ENCODE measurements around the gene TOMM70. TPM values are rescaled to one million over a fixed set of nuclear protein-coding genes. Genes with fewer than 3 reads are reported as not detected.
A peak's percentile ranks its signal among the peaks of the same experiment; 100 is the strongest.

Gene TOMM70
- total and polyA plus RNA-seq, 2 of the 13 experiments (the other 11 are each of a cell fraction or from before 2014, with no cell fraction given): 27.0 to 77.2 TPM

DNA sequence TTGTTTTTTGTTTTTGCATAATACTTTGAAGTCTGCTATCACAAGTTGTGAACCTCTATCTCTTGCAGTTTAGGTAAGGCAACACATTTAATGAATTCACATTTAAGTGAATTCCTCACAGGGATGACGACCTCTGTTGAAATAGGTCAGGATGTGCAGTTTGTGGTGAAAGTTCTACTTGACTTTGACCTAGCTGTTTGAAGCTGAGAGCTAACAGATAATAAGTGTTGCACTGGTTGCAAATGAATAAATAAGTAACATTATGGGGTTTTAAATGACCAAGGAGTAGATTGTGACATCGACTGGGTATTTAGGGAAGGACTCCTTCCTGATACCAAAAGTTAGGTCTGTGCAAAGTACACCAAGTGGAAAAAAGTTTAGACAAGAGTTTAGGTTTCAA is 42.5 kb downstream of the TOMM70 start (continued):
- TF ChIP-seq, protein P1, sequence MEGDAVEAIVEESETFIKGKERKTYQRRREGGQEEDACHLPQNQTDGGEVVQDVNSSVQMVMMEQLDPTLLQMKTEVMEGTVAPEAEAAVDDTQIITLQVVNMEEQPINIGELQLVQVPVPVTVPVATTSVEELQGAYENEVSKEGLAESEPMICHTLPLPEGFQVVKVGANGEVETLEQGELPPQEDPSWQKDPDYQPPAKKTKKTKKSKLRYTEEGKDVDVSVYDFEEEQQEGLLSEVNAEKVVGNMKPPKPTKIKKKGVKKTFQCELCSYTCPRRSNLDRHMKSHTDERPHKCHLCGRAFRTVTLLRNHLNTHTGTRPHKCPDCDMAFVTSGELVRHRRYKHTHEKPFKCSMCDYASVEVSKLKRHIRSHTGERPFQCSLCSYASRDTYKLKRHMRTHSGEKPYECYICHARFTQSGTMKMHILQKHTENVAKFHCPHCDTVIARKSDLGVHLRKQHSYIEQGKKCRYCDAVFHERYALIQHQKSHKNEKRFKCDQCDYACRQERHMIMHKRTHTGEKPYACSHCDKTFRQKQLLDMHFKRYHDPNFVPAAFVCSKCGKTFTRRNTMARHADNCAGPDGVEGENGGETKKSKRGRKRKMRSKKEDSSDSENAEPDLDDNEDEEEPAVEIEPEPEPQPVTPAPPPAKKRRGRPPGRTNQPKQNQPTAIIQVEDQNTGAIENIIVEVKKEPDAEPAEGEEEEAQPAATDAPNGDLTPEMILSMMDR (CRISPR knock-in tag; IDR thresholded peaks at IDR 0.05): 0 out of 2 replicates have a peak, but pooled peaks have one; percentile 16
- TF ChIP-seq DNMT1 (CRISPR knock-in tag; IDR thresholded peaks at IDR 0.05) (no peak), CBFB (CRISPR knock-in tag; IDR thresholded peaks at IDR 0.05) (0 out of 2 replicates have a peak, but pooled peaks have one; percentile 40), RARA (CRISPR knock-in tag; IDR thresholded peaks at IDR 0.05) (peak; percentile 62), DNMT3B (CRISPR knock-in tag; conservative IDR thresholded peaks at IDR 0.05) (no peak), ZFP36L2 (CRISPR knock-in tag; IDR thresholded peaks at IDR 0.05) (no peak), KDM5B (CRISPR knock-in tag; IDR thresholded peaks at IDR 0.05; ENCODE audit: borderline replicate concordance) (no peak), SAP130 (CRISPR knock-in tag; IDR thresholded peaks at IDR 0.05; ENCODE audit: low read depth) (0 out of 2 replicates have a peak, but pooled peaks have one; percentile 14), ZNF296 (CRISPR knock-in tag; conservative IDR thresholded peaks at IDR 0.05) (no peak), HOXA7 (CRISPR knock-in tag; IDR thresholded peaks at IDR 0.05) (no peak), ZNF12 (CRISPR knock-in tag; IDR thresholded peaks at IDR 0.05) (no peak), CHD4 (IDR thresholded peaks at IDR 0.05; ENCODE audit: borderline replicate concordance, low read length) (no peak), CCDC6 (CRISPR knock-in tag; IDR thresholded peaks at IDR 0.05) (no peak), PTBP1 (IDR thresholded peaks at IDR 0.05; ENCODE audit: low read depth, low read length, poor library complexity, severe bottlenecking) (no peak), FOSL2 (CRISPR knock-in tag; IDR thresholded peaks at IDR 0.05) (no peak)
- TF ChIP-seq, protein P2, sequence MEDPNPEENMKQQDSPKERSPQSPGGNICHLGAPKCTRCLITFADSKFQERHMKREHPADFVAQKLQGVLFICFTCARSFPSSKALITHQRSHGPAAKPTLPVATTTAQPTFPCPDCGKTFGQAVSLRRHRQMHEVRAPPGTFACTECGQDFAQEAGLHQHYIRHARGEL (CRISPR knock-in tag; IDR thresholded peaks at IDR 0.05): no peak
- TF ChIP-seq, protein P3, sequence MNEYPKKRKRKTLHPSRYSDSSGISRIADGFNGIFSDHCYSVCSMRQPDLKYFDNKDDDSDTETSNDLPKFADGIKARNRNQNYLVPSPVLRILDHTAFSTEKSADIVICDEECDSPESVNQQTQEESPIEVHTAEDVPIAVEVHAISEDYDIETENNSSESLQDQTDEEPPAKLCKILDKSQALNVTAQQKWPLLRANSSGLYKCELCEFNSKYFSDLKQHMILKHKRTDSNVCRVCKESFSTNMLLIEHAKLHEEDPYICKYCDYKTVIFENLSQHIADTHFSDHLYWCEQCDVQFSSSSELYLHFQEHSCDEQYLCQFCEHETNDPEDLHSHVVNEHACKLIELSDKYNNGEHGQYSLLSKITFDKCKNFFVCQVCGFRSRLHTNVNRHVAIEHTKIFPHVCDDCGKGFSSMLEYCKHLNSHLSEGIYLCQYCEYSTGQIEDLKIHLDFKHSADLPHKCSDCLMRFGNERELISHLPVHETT (CRISPR knock-in tag; conservative IDR thresholded peaks at IDR 0.05): no peak
- TF ChIP-seq, protein P4, sequence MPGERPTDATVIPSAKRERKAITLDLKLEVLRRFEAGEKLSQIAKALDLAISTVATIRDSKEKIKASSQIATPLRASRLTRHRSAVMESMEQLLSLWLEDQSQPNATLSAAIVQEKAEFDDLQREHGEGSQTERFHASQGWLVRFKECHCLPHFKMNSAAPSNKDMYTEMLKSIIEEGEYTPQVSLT (CRISPR knock-in tag; IDR thresholded peaks at IDR 0.05; ENCODE audit: borderline replicate concordance, low read depth): no peak
- TF ChIP-seq, protein P5, sequence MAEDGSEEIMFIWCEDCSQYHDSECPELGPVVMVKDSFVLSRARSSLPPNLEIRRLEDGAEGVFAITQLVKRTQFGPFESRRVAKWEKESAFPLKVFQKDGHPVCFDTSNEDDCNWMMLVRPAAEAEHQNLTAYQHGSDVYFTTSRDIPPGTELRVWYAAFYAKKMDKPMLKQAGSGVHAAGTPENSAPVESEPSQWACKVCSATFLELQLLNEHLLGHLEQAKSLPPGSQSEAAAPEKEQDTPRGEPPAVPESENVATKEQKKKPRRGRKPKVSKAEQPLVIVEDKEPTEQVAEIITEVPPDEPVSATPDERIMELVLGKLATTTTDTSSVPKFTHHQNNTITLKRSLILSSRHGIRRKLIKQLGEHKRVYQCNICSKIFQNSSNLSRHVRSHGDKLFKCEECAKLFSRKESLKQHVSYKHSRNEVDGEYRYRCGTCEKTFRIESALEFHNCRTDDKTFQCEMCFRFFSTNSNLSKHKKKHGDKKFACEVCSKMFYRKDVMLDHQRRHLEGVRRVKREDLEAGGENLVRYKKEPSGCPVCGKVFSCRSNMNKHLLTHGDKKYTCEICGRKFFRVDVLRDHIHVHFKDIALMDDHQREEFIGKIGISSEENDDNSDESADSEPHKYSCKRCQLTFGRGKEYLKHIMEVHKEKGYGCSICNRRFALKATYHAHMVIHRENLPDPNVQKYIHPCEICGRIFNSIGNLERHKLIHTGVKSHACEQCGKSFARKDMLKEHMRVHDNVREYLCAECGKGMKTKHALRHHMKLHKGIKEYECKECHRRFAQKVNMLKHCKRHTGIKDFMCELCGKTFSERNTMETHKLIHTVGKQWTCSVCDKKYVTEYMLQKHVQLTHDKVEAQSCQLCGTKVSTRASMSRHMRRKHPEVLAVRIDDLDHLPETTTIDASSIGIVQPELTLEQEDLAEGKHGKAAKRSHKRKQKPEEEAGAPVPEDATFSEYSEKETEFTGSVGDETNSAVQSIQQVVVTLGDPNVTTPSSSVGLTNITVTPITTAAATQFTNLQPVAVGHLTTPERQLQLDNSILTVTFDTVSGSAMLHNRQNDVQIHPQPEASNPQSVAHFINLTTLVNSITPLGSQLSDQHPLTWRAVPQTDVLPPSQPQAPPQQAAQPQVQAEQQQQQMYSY (CRISPR knock-in tag; IDR thresholded peaks at IDR 0.05): no peak
- TF ChIP-seq, protein P6, sequence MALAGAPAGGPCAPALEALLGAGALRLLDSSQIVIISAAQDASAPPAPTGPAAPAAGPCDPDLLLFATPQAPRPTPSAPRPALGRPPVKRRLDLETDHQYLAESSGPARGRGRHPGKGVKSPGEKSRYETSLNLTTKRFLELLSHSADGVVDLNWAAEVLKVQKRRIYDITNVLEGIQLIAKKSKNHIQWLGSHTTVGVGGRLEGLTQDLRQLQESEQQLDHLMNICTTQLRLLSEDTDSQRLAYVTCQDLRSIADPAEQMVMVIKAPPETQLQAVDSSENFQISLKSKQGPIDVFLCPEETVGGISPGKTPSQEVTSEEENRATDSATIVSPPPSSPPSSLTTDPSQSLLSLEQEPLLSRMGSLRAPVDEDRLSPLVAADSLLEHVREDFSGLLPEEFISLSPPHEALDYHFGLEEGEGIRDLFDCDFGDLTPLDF (CRISPR knock-in tag; IDR thresholded peaks at IDR 0.05): no peak
- TF ChIP-seq, protein P7, sequence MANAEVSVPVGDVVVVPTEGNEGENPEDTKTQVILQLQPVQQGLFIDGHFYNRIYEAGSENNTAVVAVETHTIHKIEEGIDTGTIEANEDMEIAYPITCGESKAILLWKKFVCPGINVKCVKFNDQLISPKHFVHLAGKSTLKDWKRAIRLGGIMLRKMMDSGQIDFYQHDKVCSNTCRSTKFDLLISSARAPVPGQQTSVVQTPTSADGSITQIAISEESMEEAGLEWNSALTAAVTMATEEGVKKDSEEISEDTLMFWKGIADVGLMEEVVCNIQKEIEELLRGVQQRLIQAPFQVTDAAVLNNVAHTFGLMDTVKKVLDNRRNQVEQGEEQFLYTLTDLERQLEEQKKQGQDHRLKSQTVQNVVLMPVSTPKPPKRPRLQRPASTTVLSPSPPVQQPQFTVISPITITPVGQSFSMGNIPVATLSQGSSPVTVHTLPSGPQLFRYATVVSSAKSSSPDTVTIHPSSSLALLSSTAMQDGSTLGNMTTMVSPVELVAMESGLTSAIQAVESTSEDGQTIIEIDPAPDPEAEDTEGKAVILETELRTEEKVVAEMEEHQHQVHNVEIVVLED (CRISPR knock-in tag; IDR thresholded peaks at IDR 0.05; ENCODE audit: borderline replicate concordance): no peak
